PC-3 (cell line): ENCODE data around the gene PDX1. TPM values are rescaled to one million over a fixed set of nuclear protein-coding genes. Genes with fewer than 3 reads are reported as not detected.

ENCODE experiments used
- ATAC-seq: fragments of 200-7000 bp; cut with Tn5 transposase; 2 replicates; pipeline ENCODE4 v1.9.1; 2020; ENCODE audit warnings: mild to moderate bottlenecking, moderate library complexity
- BruUV-seq: library from RNA; stranded (reverse); fragments of 400-500 nt; replicated peaks from 2 replicates; lab custom pipeline; 2021; lab: Mats Ljungman, UMichigan
- CTCF ChIA-PET: fragments of 300-600 bp; sonication (Branson Sonifier 250); formaldehyde crosslinking; loops from one replicate; lab custom pipeline; 2022; ENCODE audit warnings: antibody characterized with exemption; lab: Charles Lee
- POLR2A ChIA-PET: fragments of 300-600 bp; sonication (Branson Sonifier 250); formaldehyde crosslinking; loops from one replicate; lab custom pipeline; 2022; ENCODE audit warnings: antibody characterized with exemption; ENCODE audit not compliant: unreplicated experiment; lab: Charles Lee
- DNase-seq: peaks from one replicate; pipeline ENCODE4 v3.0.0-alpha.2; 2015
- H2AFZ ChIP-seq: fragments of 300-600 bp; sonication (generic); 2 replicates; pipeline ENCODE4 v1.6.0; 2016; ENCODE audit warnings: antibody characterized with exemption, low read length
- H3F3A ChIP-seq: fragments of 300-600 bp; sonication (generic); one replicate; pipeline ENCODE4 v1.6.0; 2017; ENCODE audit warnings: antibody characterized with exemption, low read length, control low read depth, mild to moderate bottlenecking; ENCODE audit not compliant: unreplicated experiment
- H3K27ac ChIP-seq: fragments of 300-600 bp; sonication (generic); 2 replicates; pipeline ENCODE4 v1.5.1; 2016; ENCODE audit warnings: mild to moderate bottlenecking, low read length
- H3K27me3 ChIP-seq: fragments of 300-600 bp; sonication (generic); 2 replicates; pipeline ENCODE4 v1.6.1; 2016; ENCODE audit warnings: low read length, mixed read lengths
- H3K36me3 ChIP-seq: fragments of 300-600 bp; sonication (generic); 2 replicates; pipeline ENCODE4 v1.6.1; 2016; ENCODE audit warnings: low read depth, mixed run types, low read length, mixed read lengths
- H3K4me1 ChIP-seq: fragments of 300-600 bp; sonication (generic); 2 replicates; pipeline ENCODE4 v1.5.1; 2016; ENCODE audit warnings: low read length; ENCODE audit not compliant: insufficient read depth
- H3K4me2 ChIP-seq: fragments of 300-600 bp; sonication (generic); 2 replicates; pipeline ENCODE4 v1.6.0; 2016; ENCODE audit warnings: low read length
- H3K4me3 ChIP-seq: fragments of 300-600 bp; sonication (generic); 2 replicates; pipeline ENCODE4 v1.5.1; 2016; ENCODE audit warnings: mild to moderate bottlenecking, low read length, mixed read lengths
- H3K79me2 ChIP-seq: fragments of 300-600 bp; sonication (generic); 2 replicates; pipeline ENCODE4 v1.6.1; 2017; ENCODE audit warnings: low read length, mixed read lengths
- H3K9ac ChIP-seq: fragments of 300-600 bp; sonication (generic); 2 replicates; pipeline ENCODE4 v1.6.0; 2016; ENCODE audit warnings: mild to moderate bottlenecking, low read length
- H3K9me2 ChIP-seq: fragments of 300-600 bp; sonication (generic); replicated peaks from 2 replicates; pipeline ENCODE4 v1.6.1; 2016; ENCODE audit warnings: mixed run types, low read length, mixed read lengths
- H3K9me3 ChIP-seq: fragments of 300-600 bp; sonication (generic); 2 replicates; pipeline ENCODE4 v1.6.1; 2016; ENCODE audit warnings: low read length, mixed read lengths
- H4K20me1 ChIP-seq: fragments of 300-600 bp; sonication (generic); 2 replicates; pipeline ENCODE4 v1.6.1; 2016; ENCODE audit warnings: low read length, mixed read lengths
- CTCF ChIP-seq: fragments of 300-600 bp; sonication (generic); conservative IDR thresholded peaks from 2 replicates; pipeline ENCODE4 v1.5.1; 2017; ENCODE audit warnings: antibody characterized with exemption, low read depth, mild to moderate bottlenecking, low read length
- EZH2 ChIP-seq: fragments of 300-600 bp; sonication (generic); IDR thresholded peaks from one replicate; pipeline ENCODE4 v1.6.1; 2017; ENCODE audit warnings: antibody characterized with exemption, mild to moderate bottlenecking, low read length; ENCODE audit not compliant: unreplicated experiment
- EZH2phosphoT487 ChIP-seq: fragments of 300-600 bp; sonication (generic); IDR thresholded peaks from 2 replicates; pipeline ENCODE4 v1.6.1; 2018; ENCODE audit warnings: mild to moderate bottlenecking, antibody characterized with exemption, low read length, borderline replicate concordance
- intact Hi-C: fragments of 100-400 bp; cut with micrococcal nuclease; formaldehyde crosslinking; loops from 2 replicates; pipeline ENCODE4 v1.9.0; 2023
- total RNA-seq: library from RNA; depleted of rRNA; stranded (reverse); fragments of >200 nt; gene quantifications from 2 replicates; pipeline ENCODE4 v1.2.3, GENCODE V29; 2014; rRNA removed

PDX1 gene
- total RNA-seq, 1 experiment from 2014 or later = not detected

GRCh38 chr13:27973961-27974662, 54.3 kb downstream of the PDX1 start:
- H3K79me2 ChIP-seq = no peaks in the 10 kb centered on the region
- H4K20me1 ChIP-seq = no peaks in the 10 kb centered on the region
- no peak overlapping the region for H3K4me2 ChIP-seq
- H3K9me2 ChIP-seq = no peaks in the 10 kb centered on the region
- TF ChIP-seq EZH2 (no peak), EZH2phosphoT487 (no peak), CTCF (no peak)
- ATAC-seq (no peak), DNase-seq (no peak)
- intact Hi-C loops = no loop called here
- H3K9me3 ChIP-seq = no peaks in the 10 kb centered on the region
- CTCF ChIA-PET = no interaction called here
- H3K27ac ChIP-seq = no peak overlapping the region
- POLR2A ChIA-PET = no interaction called here
- no peaks in the 10 kb centered on the region for H3F3A ChIP-seq
- H3K4me3 ChIP-seq = no peak overlapping the region
- H3K9ac ChIP-seq = no peak overlapping the region
- H3K27me3 ChIP-seq = peaks cover 16% of the 10 kb centered on the region
- no peak overlapping the region for H2AFZ ChIP-seq
- H3K4me1 ChIP-seq = no peaks in the 10 kb centered on the region
- H3K36me3 ChIP-seq = no peaks in the 10 kb centered on the region
- no TSS peak for BruUV-seq

Other genes with a start within 250 kb of the PDX1 start
- gene GSX1, start 127.5 kb upstream of the PDX1 start, total RNA-seq = not detected in 2 replicates
- gene CDX2, start 49.3 kb downstream of the PDX1 start, total RNA-seq = 0.62 TPM in 1 of 2 replicates, not detected in the other
- gene URAD, start 68.7 kb downstream of the PDX1 start, total RNA-seq = not detected in 2 replicates
- not detected in 2 replicates for gene FLT3, start 180.6 kb downstream of the PDX1 start, total RNA-seq
- 14.6 and 21.8 TPM in 2 replicates for gene PAN3, start 218.5 kb downstream of the PDX1 start, total RNA-seq